Measurements from ENCODE around the gene MIXL1.

GRCh38 chr1:226211181-226211821 is 12.2 kb upstream of the MIXL1 start:
- TF ChIP-seq CTCF (conservative IDR thresholded peaks at IDR 0.05; ENCODE audit: low read depth in 2 of 2) (no peak), EZH2 (IDR thresholded peaks at IDR 0.05; ENCODE audit: low read depth, unreplicated experiment) (no peak), POLR2AphosphoS5 (IDR thresholded peaks at IDR 0.05; ENCODE audit: low read depth) (no peak), CREB1 (CRISPR knock-in tag; IDR thresholded peaks at IDR 0.05; ENCODE audit: low read depth) (no peak), ZNF331 (CRISPR knock-in tag; IDR thresholded peaks at IDR 0.05; ENCODE audit: low read depth) (no peak), ZNF462 (CRISPR knock-in tag; IDR thresholded peaks at IDR 0.05) (no peak), REST (IDR thresholded peaks at IDR 0.05; ENCODE audit: unreplicated experiment) (no peak), JUNB (IDR thresholded peaks at IDR 0.05; ENCODE audit: unreplicated experiment) (no peak)

Data from GM23338 (cell line).